ENCODE results near the gene SIRT7.

DNA sequence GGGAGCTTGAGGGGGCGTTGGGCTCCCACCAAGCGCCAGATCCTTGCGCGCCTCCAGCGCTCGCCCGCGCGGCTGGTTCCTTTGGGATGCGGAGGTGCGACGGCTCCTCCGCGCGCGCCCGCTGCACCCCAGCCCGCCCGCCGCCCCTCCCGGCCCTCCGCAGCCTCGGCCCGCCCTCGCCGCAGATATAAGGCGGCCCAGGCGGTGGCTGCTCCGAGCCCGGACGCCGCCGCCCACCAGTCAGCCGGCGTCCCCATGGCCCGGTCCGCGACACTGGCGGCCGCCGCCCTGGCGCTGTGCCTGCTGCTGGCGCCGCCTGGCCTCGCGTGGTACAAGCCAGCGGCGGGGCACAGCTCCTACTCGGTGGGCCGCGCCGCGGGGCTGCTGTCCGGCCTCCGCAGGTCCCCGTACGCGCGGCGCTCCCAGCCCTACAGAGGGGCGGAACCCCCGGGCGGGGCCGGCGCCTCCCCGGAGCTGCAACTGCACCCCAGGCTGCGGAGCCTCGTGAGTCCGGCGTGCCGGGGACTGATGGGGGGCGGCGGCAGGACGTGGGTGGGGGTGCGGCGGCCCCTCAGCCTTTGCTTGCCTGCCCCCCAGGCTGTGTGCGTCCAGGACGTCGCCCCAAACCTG lies 15.8 kb downstream of the SIRT7 start, which contains the start of gene NPB:
- TF ChIP-seq POLR2AphosphoS5 (IDR thresholded peaks at IDR 0.05) (no peak), POLR2A (IDR thresholded peaks at IDR 0.05) (no peak), EP300 (IDR thresholded peaks at IDR 0.05) (no peak)
- TF ChIP-seq, protein P1, sequence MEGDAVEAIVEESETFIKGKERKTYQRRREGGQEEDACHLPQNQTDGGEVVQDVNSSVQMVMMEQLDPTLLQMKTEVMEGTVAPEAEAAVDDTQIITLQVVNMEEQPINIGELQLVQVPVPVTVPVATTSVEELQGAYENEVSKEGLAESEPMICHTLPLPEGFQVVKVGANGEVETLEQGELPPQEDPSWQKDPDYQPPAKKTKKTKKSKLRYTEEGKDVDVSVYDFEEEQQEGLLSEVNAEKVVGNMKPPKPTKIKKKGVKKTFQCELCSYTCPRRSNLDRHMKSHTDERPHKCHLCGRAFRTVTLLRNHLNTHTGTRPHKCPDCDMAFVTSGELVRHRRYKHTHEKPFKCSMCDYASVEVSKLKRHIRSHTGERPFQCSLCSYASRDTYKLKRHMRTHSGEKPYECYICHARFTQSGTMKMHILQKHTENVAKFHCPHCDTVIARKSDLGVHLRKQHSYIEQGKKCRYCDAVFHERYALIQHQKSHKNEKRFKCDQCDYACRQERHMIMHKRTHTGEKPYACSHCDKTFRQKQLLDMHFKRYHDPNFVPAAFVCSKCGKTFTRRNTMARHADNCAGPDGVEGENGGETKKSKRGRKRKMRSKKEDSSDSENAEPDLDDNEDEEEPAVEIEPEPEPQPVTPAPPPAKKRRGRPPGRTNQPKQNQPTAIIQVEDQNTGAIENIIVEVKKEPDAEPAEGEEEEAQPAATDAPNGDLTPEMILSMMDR (IDR thresholded peaks at IDR 0.05): no peak
